Caco-2 (cell line): Measurements from ENCODE around the gene PLEKHF1. TPM values are rescaled to one million over a fixed set of nuclear protein-coding genes. Genes with fewer than 3 reads are reported as not detected.
"Not testable (repeated sequence)": the region's sequence is repeated elsewhere in the genome, so short reads cannot be mapped to it uniquely, and the experiment has no call there.

Experiments
- BruUV-seq: library from RNA; stranded (reverse); fragments of 400-500 nt; replicated peaks from 2 replicates; lab custom pipeline; 2021; lab: Mats Ljungman, UMichigan
- CTCF ChIA-PET: fragments of 300-600 bp; sonication (Branson Sonifier 250); formaldehyde crosslinking; loops from one replicate; lab custom pipeline; 2022; ENCODE audit warnings: antibody characterized with exemption; lab: Charles Lee
- POLR2A ChIA-PET: fragments of 300-600 bp; sonication (Branson Sonifier 250); formaldehyde crosslinking; loops from one replicate; lab custom pipeline; 2022; ENCODE audit warnings: antibody characterized with exemption; lab: Charles Lee
- DNase-seq, 2 experiments: peaks; one replicate each; pipeline versions ENCODE4 v3.0.0 to v3.0.0-alpha.2; 2020 to 2022
- H3K27me3 ChIP-seq: replicated peaks from 2 replicates; pipeline ENCODE4 v1.6.0; 2011; ENCODE audit warnings: low read length; ENCODE audit not compliant: control insufficient read depth, insufficient read depth
- H3K36me3 ChIP-seq: 2 replicates; pipeline ENCODE4 v1.5.1; 2011; ENCODE audit warnings: low read length; ENCODE audit not compliant: control insufficient read depth, insufficient read depth
- H3K4me1 ChIP-seq: fragments of 250-450 bp; sonication (Bioruptor Pico); 2 replicates; pipeline ENCODE4 v1.5.1; 2020; ENCODE audit warnings: mild to moderate bottlenecking
- H3K4me3 ChIP-seq: 2 replicates; pipeline ENCODE4 v1.5.1; 2011; ENCODE audit warnings: low read depth, mild to moderate bottlenecking, control low read depth, low read length
- H3K9me3 ChIP-seq: fragments of 250-450 bp; sonication (Bioruptor Pico); 2 replicates; pipeline ENCODE4 v1.5.1; 2020; ENCODE audit warnings: mild to moderate bottlenecking, moderate library complexity
- H3K27ac Mint-ChIP-seq: one replicate; pipeline ENCODE4 v1.8.0; 2022; ENCODE audit warnings: mixed read lengths; ENCODE audit not compliant: unreplicated experiment
- H3K27me3 Mint-ChIP-seq: one replicate; pipeline ENCODE4 v1.8.0; 2022; ENCODE audit warnings: mixed read lengths; ENCODE audit not compliant: insufficient read depth, unreplicated experiment
- H3K36me3 Mint-ChIP-seq: one replicate; pipeline ENCODE4 v1.8.0; 2022; ENCODE audit warnings: mild to moderate bottlenecking, mixed read lengths; ENCODE audit not compliant: insufficient read depth, unreplicated experiment
- H3K4me1 Mint-ChIP-seq: one replicate; pipeline ENCODE4 v1.8.0; 2022; ENCODE audit warnings: low read depth, mixed read lengths; ENCODE audit not compliant: unreplicated experiment
- H3K4me3 Mint-ChIP-seq: one replicate; pipeline ENCODE4 v1.8.0; 2022; ENCODE audit warnings: mild to moderate bottlenecking, moderate library complexity, mixed read lengths; ENCODE audit not compliant: unreplicated experiment
- H3K9me3 Mint-ChIP-seq: one replicate; pipeline ENCODE4 v1.8.0; 2022; ENCODE audit warnings: mixed read lengths; ENCODE audit not compliant: unreplicated experiment
- intact Hi-C: fragments of 100-400 bp; cut with micrococcal nuclease; formaldehyde crosslinking; loops from one replicate; pipeline ENCODE4 v1.10.0; 2022; ENCODE audit not compliant: unreplicated experiment
- total RNA-seq: library from RNA; stranded (reverse); gene quantifications from 2 replicates; pipeline ENCODE4 v1.2.3, GENCODE V29; 2022
- TF ChIP-seq, protein P1 (sequence below), 2 experiments: fragments of 200-600 bp in 1 of 2; IDR thresholded peaks; 1 replicate in 1 of 2; 2 replicates in 1 of 2; pipeline versions ENCODE4 v1.5.1 to v1.8.0; 2011 to 2022; ENCODE audit warnings: antibody characterized with exemption in 1 of 2, control low read depth in 1 of 2, inconsistent platforms in 1 of 2, low read depth in 1 of 2, low read length in 1 of 2, mild to moderate bottlenecking in 1 of 2, moderate library complexity in 1 of 2; ENCODE audit not compliant: insufficient read depth in 1 of 2, severe bottlenecking in 1 of 2, unreplicated experiment in 1 of 2

The PLEKHF1 gene
- total RNA-seq, 1 experiment from 2014 or later: 5.0 TPM

DNA sequence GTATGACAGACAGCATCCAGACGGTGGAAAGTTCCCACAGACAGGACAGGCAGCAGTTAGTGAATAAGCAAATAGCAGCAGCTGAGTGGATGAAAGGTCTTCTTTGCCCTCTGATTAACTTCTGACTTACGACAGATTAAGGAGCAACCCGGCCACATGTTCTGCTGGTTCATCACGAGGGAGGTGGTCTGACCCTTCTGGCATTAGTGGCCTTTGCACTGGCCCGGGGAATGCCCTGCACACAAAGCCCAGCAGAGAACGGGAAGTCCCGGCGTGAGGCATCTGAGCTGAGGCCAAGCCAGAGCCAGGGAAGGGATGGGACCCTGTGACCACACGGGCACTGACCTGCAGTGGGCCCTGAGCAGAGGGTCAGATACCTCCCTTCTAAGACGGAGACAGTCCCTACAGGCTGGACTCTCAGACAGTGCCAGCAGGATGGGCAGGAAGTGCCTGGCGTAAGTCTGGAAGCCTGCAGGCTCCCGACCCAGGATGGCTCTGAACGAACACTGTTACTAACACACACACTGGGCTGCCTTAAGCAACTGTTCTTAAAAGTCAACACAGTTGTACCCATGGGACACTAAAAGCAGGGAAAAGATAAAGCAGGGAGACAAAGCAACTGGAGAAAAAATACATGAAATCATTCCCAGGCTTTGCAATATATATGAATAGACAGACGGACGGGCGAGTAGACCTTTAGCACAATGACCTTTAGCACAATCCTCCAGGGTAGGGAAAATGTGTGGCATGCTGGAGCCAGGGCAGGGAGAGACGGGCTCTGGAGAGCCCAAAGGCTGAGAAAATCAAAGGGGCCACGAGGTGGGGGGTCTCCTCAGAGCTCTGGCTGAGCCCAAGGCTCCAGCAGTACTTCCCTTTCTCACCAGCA, 43.5 kb downstream of the PLEKHF1 start:
- CTCF ChIA-PET: no interaction called here
- Histone ChIP-seq H3K9me3 (no peaks in the 10 kb centered on the region), H3K4me3 (no peak overlapping the region), H3K4me1 (no peaks in the 10 kb centered on the region; the same call in 1 of the 2 replicates), H3K36me3 (no peaks in the 10 kb centered on the region; the same call in 1 of the 2 replicates), H3K27me3 (no peaks in the 10 kb centered on the region)
- no peaks in the 10 kb centered on the region for H3K9me3 Mint-ChIP-seq
- peaks cover 18% of the 10 kb centered on the region for H3K36me3 Mint-ChIP-seq
- BruUV-seq: no TSS peak
- no peak overlapping the region for H3K27ac Mint-ChIP-seq
- TF ChIP-seq, protein P1, sequence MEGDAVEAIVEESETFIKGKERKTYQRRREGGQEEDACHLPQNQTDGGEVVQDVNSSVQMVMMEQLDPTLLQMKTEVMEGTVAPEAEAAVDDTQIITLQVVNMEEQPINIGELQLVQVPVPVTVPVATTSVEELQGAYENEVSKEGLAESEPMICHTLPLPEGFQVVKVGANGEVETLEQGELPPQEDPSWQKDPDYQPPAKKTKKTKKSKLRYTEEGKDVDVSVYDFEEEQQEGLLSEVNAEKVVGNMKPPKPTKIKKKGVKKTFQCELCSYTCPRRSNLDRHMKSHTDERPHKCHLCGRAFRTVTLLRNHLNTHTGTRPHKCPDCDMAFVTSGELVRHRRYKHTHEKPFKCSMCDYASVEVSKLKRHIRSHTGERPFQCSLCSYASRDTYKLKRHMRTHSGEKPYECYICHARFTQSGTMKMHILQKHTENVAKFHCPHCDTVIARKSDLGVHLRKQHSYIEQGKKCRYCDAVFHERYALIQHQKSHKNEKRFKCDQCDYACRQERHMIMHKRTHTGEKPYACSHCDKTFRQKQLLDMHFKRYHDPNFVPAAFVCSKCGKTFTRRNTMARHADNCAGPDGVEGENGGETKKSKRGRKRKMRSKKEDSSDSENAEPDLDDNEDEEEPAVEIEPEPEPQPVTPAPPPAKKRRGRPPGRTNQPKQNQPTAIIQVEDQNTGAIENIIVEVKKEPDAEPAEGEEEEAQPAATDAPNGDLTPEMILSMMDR (IDR thresholded peaks at IDR 0.05; ENCODE audit: insufficient read depth in 1 of 2, low read depth in 1 of 2, low read length in 1 of 2, severe bottlenecking in 1 of 2, unreplicated experiment in 1 of 2): no peak
- DNase-seq: no peak
- peaks cover 7% of the 10 kb centered on the region for H3K4me1 Mint-ChIP-seq
- intact Hi-C loops: no loop called here
- no peaks in the 10 kb centered on the region for H3K27me3 Mint-ChIP-seq
- POLR2A ChIA-PET: no interaction called here
- no peak overlapping the region for H3K4me3 Mint-ChIP-seq

DNA sequence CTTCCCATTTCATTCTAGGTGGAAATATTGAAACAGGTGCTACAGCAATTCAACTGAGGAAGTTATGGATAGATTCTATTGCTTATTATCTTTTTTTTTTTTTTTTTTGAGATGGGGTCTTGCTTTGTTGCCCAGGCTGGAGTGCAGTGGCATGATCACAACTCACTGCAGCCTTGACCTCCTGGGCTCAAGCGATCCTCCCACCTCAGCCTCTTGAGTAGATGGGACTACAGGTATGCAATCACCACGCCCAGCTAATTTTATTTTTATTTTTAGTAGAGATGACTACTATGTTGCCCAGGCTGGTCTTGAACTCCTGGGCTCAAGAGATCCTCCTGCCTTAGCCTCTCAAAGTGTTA, 44.2 kb downstream of the PLEKHF1 start:
- POLR2A ChIA-PET, H3K4me3 Mint-ChIP-seq, H3K9me3 Mint-ChIP-seq, BruUV-seq, CTCF ChIA-PET, H3K4me3 ChIP-seq, H3K9me3 ChIP-seq, H3K27me3 ChIP-seq, H3K36me3 ChIP-seq, H3K27ac Mint-ChIP-seq, intact Hi-C loops, H3K27me3 Mint-ChIP-seq, DNase-seq, H3K4me1 ChIP-seq: not testable (repeated sequence)
- Mint-ChIP-seq H3K36me3 (peaks cover 17% of the 10 kb centered on the region), H3K4me1 (peaks cover 13% of the 10 kb centered on the region)

DNA sequence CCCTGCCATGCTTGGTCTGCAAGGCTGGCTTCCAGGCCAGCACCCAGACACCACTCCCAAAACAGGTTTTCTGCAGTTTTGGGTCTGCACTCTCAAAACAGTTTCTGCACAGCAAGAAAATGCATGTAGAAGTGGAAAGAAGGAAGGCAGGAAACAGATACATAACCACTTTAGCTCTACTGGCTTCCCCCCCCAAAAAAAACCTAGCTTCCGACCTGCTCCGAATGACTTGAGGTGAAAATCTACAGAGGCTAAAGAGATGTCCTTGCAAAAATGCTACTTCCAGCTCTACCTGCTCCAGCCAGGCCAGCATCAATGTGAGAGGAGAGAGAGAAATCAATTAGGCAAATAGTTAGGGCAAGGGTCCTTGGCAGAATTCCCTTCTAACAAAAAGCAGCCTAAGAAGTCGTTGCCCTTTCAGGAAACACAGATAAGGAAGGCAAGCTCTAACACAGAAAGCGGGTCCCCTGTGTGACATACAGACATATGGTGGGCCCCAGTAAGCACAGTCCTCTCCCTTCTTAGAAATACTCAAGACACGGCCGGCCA, 46.4 kb downstream of the PLEKHF1 start:
- no peak overlapping the region for H3K27ac Mint-ChIP-seq
- peaks cover 12% of the 10 kb centered on the region for H3K4me1 ChIP-seq

More for the DNA sequence above, 46.4 kb downstream of the PLEKHF1 start:
- Mint-ChIP-seq H3K27me3 (no peaks in the 10 kb centered on the region), H3K4me1 (peaks cover 25% of the 10 kb centered on the region), H3K9me3 (no peaks in the 10 kb centered on the region), H3K36me3 (peaks cover 9% of the 10 kb centered on the region), H3K4me3 (no peak overlapping the region)
- TF ChIP-seq, protein P1 (IDR thresholded peaks at IDR 0.05; ENCODE audit: insufficient read depth in 1 of 2, low read depth in 1 of 2, low read length in 1 of 2, severe bottlenecking in 1 of 2, unreplicated experiment in 1 of 2): no peak
- no peak overlapping the region for H3K4me3 ChIP-seq
- POLR2A ChIA-PET: no interaction called here
- no TSS peak for BruUV-seq
- CTCF ChIA-PET: no interaction called here
- no peak for DNase-seq
- H3K9me3 ChIP-seq: no peaks in the 10 kb centered on the region
- intact Hi-C loops: no loop called here
- H3K27me3 ChIP-seq: no peaks in the 10 kb centered on the region
- H3K36me3 ChIP-seq: no peaks in the 10 kb centered on the region; the same call in 1 of the 2 replicates
